ENCODE results near the gene HSD17B10. TPM values are rescaled to one million over a fixed set of nuclear protein-coding genes. Genes with fewer than 3 reads are reported as not detected.

The HSD17B10 gene
- total and polyA plus RNA-seq, 2 of the 13 experiments (the other 11 are each of a cell fraction or from before 2014, with no cell fraction given): 68.7 to 84.7 TPM

GRCh38 chrX:53422086-53422860 is 11.9 kb downstream of the HSD17B10 start, which contains the start of gene SMC1A (continued):
- TF ChIP-seq DBP (CRISPR knock-in tag; IDR thresholded peaks at IDR 0.05; ENCODE audit: not compliant biosample characterization): no peak
- no peak for TF ChIP-seq SNAPC4 (CRISPR knock-in tag; IDR thresholded peaks at IDR 0.05)
- TF ChIP-seq ZNF577 (CRISPR knock-in tag; IDR thresholded peaks at IDR 0.05; ENCODE audit: borderline replicate concordance, low read depth): no peak
- TF ChIP-seq RBAK (CRISPR knock-in tag; IDR thresholded peaks at IDR 0.05): no peak
- no peak for TF ChIP-seq ZNF550 (CRISPR knock-in tag; IDR thresholded peaks at IDR 0.05; ENCODE audit: borderline replicate concordance)
- peak; percentile 87 for TF ChIP-seq ZNF143 (CRISPR knock-in tag; IDR thresholded peaks at IDR 0.05)
- TF ChIP-seq RAD21 (CRISPR knock-in tag; IDR thresholded peaks at IDR 0.05): no peak
- TF ChIP-seq NCOA2 (CRISPR knock-in tag; IDR thresholded peaks at IDR 0.05): peak; percentile 24; the same call in 1 of the 2 replicates
- no peak for TF ChIP-seq ARID3A (IDR thresholded peaks at IDR 0.05; ENCODE audit: low read depth, low read length)
- peak; percentile 91 for TF ChIP-seq TFDP2 (CRISPR knock-in tag; IDR thresholded peaks at IDR 0.05)
- TF ChIP-seq ZNF383 (CRISPR knock-in tag; IDR thresholded peaks at IDR 0.05; ENCODE audit: borderline replicate concordance): no peak
- TF ChIP-seq ZSCAN20 (CRISPR knock-in tag; IDR thresholded peaks at IDR 0.05; ENCODE audit: borderline replicate concordance): 0 out of 2 replicates have a peak, but pooled peaks have one; percentile 56
- no peak for TF ChIP-seq ZHX1 (CRISPR knock-in tag; IDR thresholded peaks at IDR 0.05; ENCODE audit: low read depth)
- TF ChIP-seq CHD4 (IDR thresholded peaks at IDR 0.05; ENCODE audit: borderline replicate concordance, low read length): no peak
- no peak for TF ChIP-seq ELF4 (CRISPR knock-in tag; IDR thresholded peaks at IDR 0.05; ENCODE audit: borderline replicate concordance)
- peak; percentile 84 for TF ChIP-seq PHF8 (CRISPR knock-in tag; IDR thresholded peaks at IDR 0.05)
- TF ChIP-seq ZNF564 (CRISPR knock-in tag; IDR thresholded peaks at IDR 0.05): no peak

Data from HepG2 (cell line).